HFF-Myc (cell line): Measurements from ENCODE around the gene OR6M1.

Source experiments
- DNase-seq: peaks from one replicate; pipeline ENCODE4 v3.0.0-alpha.2; 2011; ENCODE audit warnings: low read depth; ENCODE audit errors: extremely low read depth
- H3K4me3 ChIP-seq: replicated peaks from 2 replicates; pipeline ENCODE4 v1.5.1; 2011; ENCODE audit warnings: low read depth, mild to moderate bottlenecking, control low read depth, low read length
- CTCF ChIP-seq: IDR thresholded peaks from 2 replicates; pipeline ENCODE4 v1.5.1; 2012; ENCODE audit warnings: mild to moderate bottlenecking, low read depth, low read length, control low read depth; ENCODE audit errors: missing control alignments

OR6M1 gene

GRCh38 chr11:123838199-123838598 is 32.0 kb upstream of the OR6M1 start:
- DNase-seq, result no peak
- TF ChIP-seq CTCF, result no peak

GRCh38 chr11:123833095-123833494 is 26.9 kb upstream of the OR6M1 start:
- TF ChIP-seq CTCF, result no peak
- no peak overlapping the region for H3K4me3 ChIP-seq
- DNase-seq, result no peak

More at GRCh38 chr11:123838199-123838598, 32.0 kb upstream of the OR6M1 start:
- H3K4me3 ChIP-seq, result no peak overlapping the region

GRCh38 chr11:123829745-123830144 is 23.6 kb upstream of the OR6M1 start:
- TF ChIP-seq CTCF, result no peak
- DNase-seq, result no peak
- no peak overlapping the region for H3K4me3 ChIP-seq

GRCh38 chr11:123822599-123822998 is 16.4 kb upstream of the OR6M1 start:
- TF ChIP-seq CTCF, result no peak
- DNase-seq, result no peak
- no peak overlapping the region for H3K4me3 ChIP-seq

- no peak for TF ChIP-seq CTCF
Measured at GRCh38 chr11:123822032-123822431, 15.9 kb upstream of the OR6M1 start.

GRCh38 chr11:123815122-123815521 is 9.0 kb upstream of the OR6M1 start:
- H3K4me3 ChIP-seq, result no peak overlapping the region
- DNase-seq, result no peak
- no peak for TF ChIP-seq CTCF

More at GRCh38 chr11:123822032-123822431, 15.9 kb upstream of the OR6M1 start:
- H3K4me3 ChIP-seq, result no peak overlapping the region
- no peak for DNase-seq

GRCh38 chr11:123801765-123802164 is 4.4 kb downstream of the OR6M1 start:
- no peak for TF ChIP-seq CTCF
- H3K4me3 ChIP-seq, result no peak overlapping the region
- DNase-seq, result no peak
